Lower lobe of right lung (tissue), 2 donors: Measurements from ENCODE around the gene CDC20B. TPM values are rescaled to one million over a fixed set of nuclear protein-coding genes. Genes with fewer than 3 reads are reported as not detected.
"Not testable (repeated sequence)": the region's sequence is repeated elsewhere in the genome, so short reads cannot be mapped to it uniquely, and the experiment has no call there.

ENCODE experiments used
- ATAC-seq, 2 donors: fragments of 200-7000 bp; cut with Tn5 transposase; one replicate each; pipeline ENCODE4 v1.9.1; 2020 to 2022; ENCODE audit warnings: mild to moderate bottlenecking in 2 of 2, moderate library complexity in 2 of 2
- DNase-seq: peaks from one replicate; pipeline ENCODE4 v3.0.0-alpha.2; 2020
- H3K27ac ChIP-seq: fragments of 200-600 bp; one replicate; pipeline ENCODE4 v1.8.0; 2022
- H3K27me3 ChIP-seq: fragments of 200-600 bp; one replicate; pipeline ENCODE4 v1.8.0; 2022; ENCODE audit warnings: low read depth
- H3K36me3 ChIP-seq: fragments of 200-600 bp; one replicate; pipeline ENCODE4 v1.8.0; 2022; ENCODE audit warnings: mild to moderate bottlenecking
- H3K4me1 ChIP-seq: fragments of 200-600 bp; one replicate; pipeline ENCODE4 v1.8.0; 2022
- H3K4me3 ChIP-seq: fragments of 200-600 bp; one replicate; pipeline ENCODE4 v1.8.0; 2022; ENCODE audit warnings: mild to moderate bottlenecking
- H3K9me3 ChIP-seq: fragments of 200-600 bp; one replicate; pipeline ENCODE4 v1.8.0; 2022
- CTCF ChIP-seq: fragments of 200-600 bp; IDR thresholded peaks from one replicate; pipeline ENCODE4 v1.8.0; 2022; ENCODE audit warnings: antibody characterized with exemption, mild to moderate bottlenecking
- intact Hi-C: fragments of 100-400 bp; cut with DNase I; formaldehyde crosslinking; loops from one replicate; pipeline ENCODE4 v1.11.0; 2022
- total RNA-seq: library from RNA; stranded (reverse); fragmentation: NEBNext Ultra II Directional; extraction: Animal tissue kit (Norgen Biotek cat#: 25700); gene quantifications from one replicate; pipeline ENCODE4 v1.2.1, GENCODE V29; 2021
- donor health status: DM: no; HTN: yes; CAD: no; lungs with severe emphysema.

The CDC20B gene
- total RNA-seq, 1 donor from 2014 or later: 0.24 TPM

- no peaks in the 10 kb centered on the region for H3K9me3 ChIP-seq
- H3K27me3 ChIP-seq: no peaks in the 10 kb centered on the region
- no peaks in the 10 kb centered on the region for H3K4me1 ChIP-seq
- TF ChIP-seq CTCF: no peak
- DNase-seq (no peak), ATAC-seq (no peak)
- H3K4me3 ChIP-seq: no peak overlapping the region
- H3K36me3 ChIP-seq: no peaks in the 10 kb centered on the region
- intact Hi-C loops: no loop called here
- no peak overlapping the region for H3K27ac ChIP-seq
These were observed 64.3 kb downstream of the CDC20B start for GRCh38 chr5:55108661-55109060.

- H3K4me1 ChIP-seq, H3K9me3 ChIP-seq, intact Hi-C loops: not testable (repeated sequence)
These were observed 67.0 kb downstream of the CDC20B start for GRCh38 chr5:55105976-55106375.

GRCh38 chr5:55104946-55105701 is 67.9 kb downstream of the CDC20B start:
- Histone ChIP-seq H3K27ac (no peak overlapping the region), H3K4me1 (no peaks in the 10 kb centered on the region), H3K9me3 (no peaks in the 10 kb centered on the region), H3K27me3 (no peaks in the 10 kb centered on the region), H3K36me3 (no peaks in the 10 kb centered on the region), H3K4me3 (no peak overlapping the region)
- no peak for DNase-seq
- intact Hi-C loops: no loop called here
- no peak for TF ChIP-seq CTCF
- no peak for ATAC-seq

More at GRCh38 chr5:55105976-55106375, 67.0 kb downstream of the CDC20B start:
- not testable (repeated sequence) for DNase-seq, H3K36me3 ChIP-seq, H3K4me3 ChIP-seq, ATAC-seq, H3K27me3 ChIP-seq, H3K27ac ChIP-seq

GRCh38 chr5:55104036-55104772 is 68.8 kb downstream of the CDC20B start:
- no peaks in the 10 kb centered on the region for H3K36me3 ChIP-seq
- peak overlapping the region; percentile 12 for H3K4me3 ChIP-seq
- ATAC-seq (no peak), DNase-seq (no peak)
- intact Hi-C loops: no loop called here
- no peaks in the 10 kb centered on the region for H3K4me1 ChIP-seq
- no peak for TF ChIP-seq CTCF
- H3K9me3 ChIP-seq: no peaks in the 10 kb centered on the region
- H3K27me3 ChIP-seq: no peaks in the 10 kb centered on the region
- no peak overlapping the region for H3K27ac ChIP-seq

GRCh38 chr5:55102348-55102747 is 70.6 kb downstream of the CDC20B start, which contains the start of gene GZMA:
Gene GZMA, plus strand, starts transcription at chr5:55102646. Its CDS starts 37 bp downstream, at chr5:55102683.
- Histone ChIP-seq H3K9me3 (no peaks in the 10 kb centered on the region), H3K4me1 (no peaks in the 10 kb centered on the region), H3K27me3 (no peaks in the 10 kb centered on the region), H3K36me3 (no peaks in the 10 kb centered on the region), H3K4me3 (peak within 1 kb of the TSS; percentile 12), H3K27ac (no peak within 1 kb of the TSS)
- peak in 1 of 2 donors; percentile 28 for ATAC-seq
- no peak for DNase-seq
- no peak for TF ChIP-seq CTCF
- intact Hi-C loops: no loop called here
